ENCODE measurements around the gene HRH2.

GRCh38 chr5:175701797-175702196 is 43.9 kb downstream of the HRH2 start:
- TF ChIP-seq, protein P1, sequence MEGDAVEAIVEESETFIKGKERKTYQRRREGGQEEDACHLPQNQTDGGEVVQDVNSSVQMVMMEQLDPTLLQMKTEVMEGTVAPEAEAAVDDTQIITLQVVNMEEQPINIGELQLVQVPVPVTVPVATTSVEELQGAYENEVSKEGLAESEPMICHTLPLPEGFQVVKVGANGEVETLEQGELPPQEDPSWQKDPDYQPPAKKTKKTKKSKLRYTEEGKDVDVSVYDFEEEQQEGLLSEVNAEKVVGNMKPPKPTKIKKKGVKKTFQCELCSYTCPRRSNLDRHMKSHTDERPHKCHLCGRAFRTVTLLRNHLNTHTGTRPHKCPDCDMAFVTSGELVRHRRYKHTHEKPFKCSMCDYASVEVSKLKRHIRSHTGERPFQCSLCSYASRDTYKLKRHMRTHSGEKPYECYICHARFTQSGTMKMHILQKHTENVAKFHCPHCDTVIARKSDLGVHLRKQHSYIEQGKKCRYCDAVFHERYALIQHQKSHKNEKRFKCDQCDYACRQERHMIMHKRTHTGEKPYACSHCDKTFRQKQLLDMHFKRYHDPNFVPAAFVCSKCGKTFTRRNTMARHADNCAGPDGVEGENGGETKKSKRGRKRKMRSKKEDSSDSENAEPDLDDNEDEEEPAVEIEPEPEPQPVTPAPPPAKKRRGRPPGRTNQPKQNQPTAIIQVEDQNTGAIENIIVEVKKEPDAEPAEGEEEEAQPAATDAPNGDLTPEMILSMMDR (optimal IDR thresholded peaks at IDR 0.05 in 1 of 3, IDR thresholded peaks at IDR 0.05 in 1 of 3, conservative IDR thresholded peaks at IDR 0.05 in 1 of 3; ENCODE audit: extremely low read depth in 1 of 3, insufficient read depth in 2 of 3, low read length in 3 of 3), result no peak
- TF ChIP-seq EZH2 (IDR thresholded peaks at IDR 0.05; ENCODE audit: low read length), result no peak
